Measurements from ENCODE around the gene DALRD3. TPM values are rescaled to one million over a fixed set of nuclear protein-coding genes. Genes with fewer than 3 reads are reported as not detected.

The DALRD3 gene
- total and polyA plus RNA-seq, 5 donors from 2014 or later, result 22.2 to 40.8 (median 30.8) TPM

Other genes with a start within 250 kb of the DALRD3 start
- 29.3 TPM for gene PRKAR2A, start 170.7 kb downstream of the DALRD3 start, total RNA-seq
- gene PRKAR2A, start 170.7 kb downstream of the DALRD3 start, polyA plus RNA-seq, result 10 to 100 TPM; 13.4 to 15.3 (median 14.3) TPM
- 8.0 TPM for gene SLC25A20, start 119.7 kb downstream of the DALRD3 start, total RNA-seq
- 10 to 100 TPM; 21.5 to 32.6 (median 25.4) TPM for gene SLC25A20, start 119.7 kb downstream of the DALRD3 start, polyA plus RNA-seq
- 171 TPM for gene ARIH2, start 99.7 kb downstream of the DALRD3 start, total RNA-seq
- 100 to 1,000 TPM; 110 to 114 (median 112) TPM for gene ARIH2, start 99.7 kb downstream of the DALRD3 start, polyA plus RNA-seq
- 39.2 TPM for gene P4HTM, start 28.3 kb downstream of the DALRD3 start, total RNA-seq
- gene P4HTM, start 28.3 kb downstream of the DALRD3 start, polyA plus RNA-seq, result 10 to 100 TPM; 19.5 to 29.9 (median 24.4) TPM
- gene WDR6, start 11.2 kb downstream of the DALRD3 start, total RNA-seq, result 208 TPM
- gene WDR6, start 11.2 kb downstream of the DALRD3 start, polyA plus RNA-seq, result 100 to 1,000 TPM in 3 of 4 donors, 10 to 100 TPM in 1; 74.0 to 117 (median 112) TPM
- gene NDUFAF3, start 3.5 kb upstream of the DALRD3 start, total RNA-seq, result 57.8 TPM
- 100 to 1,000 TPM; 155 to 179 (median 162) TPM for gene NDUFAF3, start 3.5 kb upstream of the DALRD3 start, polyA plus RNA-seq
- gene IMPDH2, start 10.8 kb upstream of the DALRD3 start, total RNA-seq, result 78.4 TPM
- gene IMPDH2, start 10.8 kb upstream of the DALRD3 start, polyA plus RNA-seq, result 10 to 100 TPM; 58.6 to 81.3 (median 73.0) TPM
- gene QRICH1, start 75.5 kb upstream of the DALRD3 start, total RNA-seq, result 219 TPM
- gene QRICH1, start 75.5 kb upstream of the DALRD3 start, polyA plus RNA-seq, result 10 to 100 TPM; 20.0 to 26.8 (median 24.1) TPM
- gene QARS1, start 86.2 kb upstream of the DALRD3 start, total RNA-seq, result 224 TPM
- 100 to 1,000 TPM; 102 to 157 (median 132) TPM for gene QARS1, start 86.2 kb upstream of the DALRD3 start, polyA plus RNA-seq
- gene USP19, start 102.2 kb upstream of the DALRD3 start, total RNA-seq, result 57.8 TPM
- gene USP19, start 102.2 kb upstream of the DALRD3 start, polyA plus RNA-seq, result 10 to 100 TPM; 23.4 to 29.2 (median 25.4) TPM
- 1.4 TPM for gene LAMB2, start 114.5 kb upstream of the DALRD3 start, total RNA-seq
- gene LAMB2, start 114.5 kb upstream of the DALRD3 start, polyA plus RNA-seq, result under 1 TPM in 1 of 4 donors, not detected in 3; 0.57 TPM
- 12.9 TPM for gene CCDC71, start 147.8 kb upstream of the DALRD3 start, total RNA-seq
- gene CCDC71, start 147.8 kb upstream of the DALRD3 start, polyA plus RNA-seq, result 1 to 10 TPM in 2 of 4 donors, under 1 TPM in 2; 0.76 to 2.2 (median 1.3) TPM
- 0.72 TPM for gene KLHDC8B, start 153.0 kb upstream of the DALRD3 start, total RNA-seq
- gene KLHDC8B, start 153.0 kb upstream of the DALRD3 start, polyA plus RNA-seq, result 1 to 10 TPM in 1 of 4 donors, under 1 TPM in 3; 0.32 to 2.6 (median 0.76) TPM